PC-9 (cell line): ENCODE data around the gene ACTN3. TPM values are rescaled to one million over a fixed set of nuclear protein-coding genes. Genes with fewer than 3 reads are reported as not detected.
"Not testable (repeated sequence)": the region's sequence is repeated elsewhere in the genome, so short reads cannot be mapped to it uniquely, and the experiment has no call there.

Source experiments
- BruUV-seq: library from RNA; stranded (reverse); fragments of 400-500 nt; replicated peaks from 2 replicates; lab custom pipeline; 2021; lab: Mats Ljungman, UMichigan
- CTCF ChIA-PET: fragments of 300-600 bp; sonication (Branson Sonifier 250); formaldehyde crosslinking; loops from one replicate; lab custom pipeline; 2022; ENCODE audit warnings: antibody characterized with exemption; lab: Charles Lee
- POLR2A ChIA-PET: fragments of 300-600 bp; sonication (Branson Sonifier 250); formaldehyde crosslinking; loops from one replicate; lab custom pipeline; 2022; ENCODE audit warnings: antibody characterized with exemption; ENCODE audit not compliant: unreplicated experiment; lab: Charles Lee
- DNase-seq, 2 experiments: peaks; one replicate each; pipeline versions ENCODE4 v3.0.0 to v3.0.0-alpha.2; 2015 to 2022; ENCODE audit warnings: mixed read lengths in 1 of 2
- H2AFZ ChIP-seq: fragments of 200-600 bp; sonication (generic); 2 replicates; pipeline ENCODE4 v1.8.1; 2017; ENCODE audit warnings: antibody characterized with exemption
- H3F3A ChIP-seq: fragments of 200-600 bp; sonication (generic); 2 replicates; pipeline ENCODE4 v1.8.1; 2017; ENCODE audit warnings: antibody characterized with exemption, mild to moderate bottlenecking, low read depth; ENCODE audit not compliant: insufficient read depth
- H3K27ac ChIP-seq: fragments of 200-600 bp; sonication (generic); 2 replicates; pipeline ENCODE4 v1.6.1; 2016; ENCODE audit warnings: mixed run types
- H3K27me3 ChIP-seq: fragments of 200-600 bp; sonication (generic); 2 replicates; pipeline ENCODE4 v1.6.1; 2016; ENCODE audit warnings: low read depth, mixed run types; ENCODE audit not compliant: insufficient read depth
- H3K36me3 ChIP-seq: fragments of 200-600 bp; sonication (generic); 2 replicates; pipeline ENCODE4 v1.6.1; 2016; ENCODE audit warnings: low read depth, mixed run types
- H3K4me1 ChIP-seq: fragments of 200-600 bp; sonication (generic); replicated peaks from 2 replicates; pipeline ENCODE4 v1.6.1; 2016; ENCODE audit warnings: mixed run types; ENCODE audit not compliant: insufficient read depth
- H3K4me2 ChIP-seq: fragments of 200-600 bp; sonication (generic); 2 replicates; pipeline ENCODE4 v1.6.1; 2017; ENCODE audit warnings: mixed run types
- H3K4me3 ChIP-seq: fragments of 200-600 bp; sonication (generic); 2 replicates; pipeline ENCODE4 v1.6.1; 2016; ENCODE audit warnings: mixed run types
- H3K79me2 ChIP-seq: fragments of 200-600 bp; sonication (generic); 2 replicates; pipeline ENCODE4 v1.6.1; 2017; ENCODE audit warnings: low read depth, mixed run types
- H3K9me2 ChIP-seq: fragments of 200-600 bp; sonication (generic); 2 replicates; pipeline ENCODE4 v1.8.1; 2017; ENCODE audit warnings: mild to moderate bottlenecking; ENCODE audit not compliant: insufficient read depth
- H3K9me3 ChIP-seq: fragments of 200-600 bp; sonication (generic); 2 replicates; pipeline ENCODE4 v1.8.1; 2016; ENCODE audit warnings: low read depth; ENCODE audit not compliant: insufficient read depth
- H4K20me1 ChIP-seq: fragments of 200-600 bp; sonication (generic); 2 replicates; pipeline ENCODE4 v1.8.1; 2017; ENCODE audit not compliant: insufficient read depth
- EZH2 ChIP-seq: fragments of 200-600 bp; sonication (generic); IDR thresholded peaks from 2 replicates; pipeline ENCODE4 v1.8.0; 2017; ENCODE audit warnings: antibody characterized with exemption, low read depth
- intact Hi-C: fragments of 100-400 bp; cut with micrococcal nuclease; formaldehyde crosslinking; loops from one replicate; pipeline ENCODE4 v1.10.0; 2022; ENCODE audit not compliant: unreplicated experiment
- total RNA-seq: library from RNA; stranded (reverse); gene quantifications from 2 replicates; pipeline ENCODE4 v1.2.3, GENCODE V29; 2021
- TF ChIP-seq, protein P1 (sequence below): fragments of 200-600 bp; sonication (generic); conservative IDR thresholded peaks from 2 replicates; pipeline ENCODE4 v1.6.1; 2017; ENCODE audit warnings: mixed run types, antibody characterized with exemption, mild to moderate bottlenecking, moderate library complexity

ACTN3 gene
- total RNA-seq, 1 experiment from 2014 or later = not detected

DNA sequence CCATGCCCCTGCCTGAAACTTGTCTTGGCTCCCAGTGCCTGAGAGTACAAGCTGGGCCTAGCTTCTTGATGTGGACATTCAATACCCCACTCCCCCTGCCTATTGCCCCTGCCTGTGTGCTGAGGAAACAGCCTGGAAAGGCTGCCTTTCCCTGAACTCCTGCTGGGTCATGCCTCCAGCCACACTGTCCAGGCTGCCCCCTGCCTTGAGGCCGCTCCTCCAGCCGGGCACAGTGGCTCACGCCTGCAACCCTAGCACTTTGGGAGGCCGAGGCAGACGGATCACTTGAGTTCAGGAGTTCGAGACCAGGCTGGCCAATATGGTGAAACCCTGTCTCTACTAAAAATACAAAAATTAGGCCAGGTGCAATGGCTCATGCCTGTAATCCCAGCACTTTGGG, 56.4 kb downstream of the ACTN3 start:
- intact Hi-C loops = no loop called here
- TF ChIP-seq, protein P1, sequence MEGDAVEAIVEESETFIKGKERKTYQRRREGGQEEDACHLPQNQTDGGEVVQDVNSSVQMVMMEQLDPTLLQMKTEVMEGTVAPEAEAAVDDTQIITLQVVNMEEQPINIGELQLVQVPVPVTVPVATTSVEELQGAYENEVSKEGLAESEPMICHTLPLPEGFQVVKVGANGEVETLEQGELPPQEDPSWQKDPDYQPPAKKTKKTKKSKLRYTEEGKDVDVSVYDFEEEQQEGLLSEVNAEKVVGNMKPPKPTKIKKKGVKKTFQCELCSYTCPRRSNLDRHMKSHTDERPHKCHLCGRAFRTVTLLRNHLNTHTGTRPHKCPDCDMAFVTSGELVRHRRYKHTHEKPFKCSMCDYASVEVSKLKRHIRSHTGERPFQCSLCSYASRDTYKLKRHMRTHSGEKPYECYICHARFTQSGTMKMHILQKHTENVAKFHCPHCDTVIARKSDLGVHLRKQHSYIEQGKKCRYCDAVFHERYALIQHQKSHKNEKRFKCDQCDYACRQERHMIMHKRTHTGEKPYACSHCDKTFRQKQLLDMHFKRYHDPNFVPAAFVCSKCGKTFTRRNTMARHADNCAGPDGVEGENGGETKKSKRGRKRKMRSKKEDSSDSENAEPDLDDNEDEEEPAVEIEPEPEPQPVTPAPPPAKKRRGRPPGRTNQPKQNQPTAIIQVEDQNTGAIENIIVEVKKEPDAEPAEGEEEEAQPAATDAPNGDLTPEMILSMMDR = no peak
- TF ChIP-seq EZH2 = no peak
- Histone ChIP-seq H3K4me2 (no peak overlapping the region), H3K9me2 (no peaks in the 10 kb centered on the region), H4K20me1 (no peaks in the 10 kb centered on the region), H3K4me1 (no peaks in the 10 kb centered on the region), H3F3A (no peaks in the 10 kb centered on the region), H3K9me3 (no peaks in the 10 kb centered on the region), H2AFZ (no peak overlapping the region), H3K4me3 (no peak overlapping the region), H3K36me3 (no peaks in the 10 kb centered on the region; the same call in 1 of the 2 replicates), H3K79me2 (no peaks in the 10 kb centered on the region), H3K27me3 (no peaks in the 10 kb centered on the region), H3K27ac (no peak overlapping the region)
- no peak for DNase-seq
- no TSS peak for BruUV-seq
- ChIA-PET POLR2A (interaction anchor here (0.5 kb wide), 1 partner anchor 36 kb away, joined by 16 read pairs; no protein-coding TSS in a partner anchor), CTCF (no interaction called here)

DNA sequence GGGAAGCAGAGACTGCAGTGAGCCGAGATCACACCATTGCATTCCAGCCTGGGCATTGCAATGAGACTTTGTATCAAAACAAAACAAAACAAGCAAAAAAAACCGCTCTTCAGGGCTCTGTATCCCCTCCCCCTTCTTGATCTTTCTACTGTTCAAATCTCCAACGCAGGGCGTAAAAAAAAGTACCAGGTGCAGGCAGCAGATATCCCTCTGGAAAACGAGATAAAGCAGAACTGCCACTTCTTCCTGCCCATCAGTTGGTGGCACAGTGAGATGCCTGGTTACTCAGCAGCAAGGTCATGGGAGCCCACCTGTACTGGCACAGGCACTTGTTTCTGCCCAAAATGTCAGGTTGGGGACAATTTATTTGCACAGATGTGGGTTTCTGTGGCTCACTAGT, 57.5 kb downstream of the ACTN3 start:
- Histone ChIP-seq H3K36me3 (no peaks in the 10 kb centered on the region), H3K79me2 (no peaks in the 10 kb centered on the region), H3K4me3 (no peak overlapping the region), H3K9me3 (no peaks in the 10 kb centered on the region), H3K4me2 (no peak overlapping the region), H3F3A (no peaks in the 10 kb centered on the region), H2AFZ (no peak overlapping the region), H3K4me1 (no peaks in the 10 kb centered on the region), H3K27me3 (no peaks in the 10 kb centered on the region), H4K20me1 (no peaks in the 10 kb centered on the region), H3K27ac (no peak overlapping the region), H3K9me2 (no peaks in the 10 kb centered on the region)
- intact Hi-C loops = no loop called here
- no peak for DNase-seq
- CTCF ChIA-PET = no interaction called here
- POLR2A ChIA-PET = no interaction called here
- no TSS peak for BruUV-seq
- TF ChIP-seq EZH2 = no peak
- TF ChIP-seq, protein P1 = no peak

DNA sequence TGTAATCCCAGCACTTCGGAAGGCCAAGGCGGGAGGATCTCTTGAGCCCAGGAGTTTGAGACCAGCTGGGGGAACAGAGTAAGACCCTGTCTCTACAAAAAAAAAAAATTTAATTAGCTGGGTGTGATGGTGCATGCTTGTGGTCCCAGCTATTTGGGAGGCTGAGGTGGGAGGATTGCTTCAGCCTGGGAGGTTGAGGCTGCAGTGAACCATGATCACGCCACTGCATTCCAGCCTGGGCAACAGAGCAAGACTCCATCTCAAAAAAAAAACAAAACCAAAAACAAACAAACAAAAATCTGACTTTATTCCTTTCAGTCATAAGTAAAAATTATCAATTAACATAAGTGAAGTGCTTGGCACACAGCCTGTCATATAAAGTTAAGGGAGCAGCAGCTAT, 59.9 kb downstream of the ACTN3 start:
- H3K36me3 ChIP-seq, H3K9me2 ChIP-seq, DNase-seq, H3K4me2 ChIP-seq, H4K20me1 ChIP-seq, H3K27me3 ChIP-seq, H3K4me3 ChIP-seq, H3K9me3 ChIP-seq, H3K4me1 ChIP-seq, H2AFZ ChIP-seq, intact Hi-C loops, H3K27ac ChIP-seq, H3F3A ChIP-seq, H3K79me2 ChIP-seq, BruUV-seq: not testable (repeated sequence)
- ChIA-PET CTCF (interaction anchor here (0.5 to 0.7 kb wide), 2 partner anchors 43 to 96 kb away, joined by 3 to 4 read pairs; partner anchors contain the start of gene BBS1), POLR2A (interaction anchor here (0.7 kb wide), 1 partner anchor 471 kb away, joined by 3 read pairs; no protein-coding TSS in a partner anchor)
